ENCODE results near the gene NR2F2.

GRCh38 chr15:96292635-96293034 is 37.9 kb upstream of the NR2F2 start:
- TF ChIP-seq POLR2AphosphoS5 (IDR thresholded peaks at IDR 0.05; ENCODE audit: low read depth, low read length) (no peak), SIN3A (IDR thresholded peaks at IDR 0.05; ENCODE audit: borderline replicate concordance, insufficient read depth, low read length) (no peak), REST (IDR thresholded peaks at IDR 0.05; ENCODE audit: insufficient read depth in 1 of 2, low read depth in 2 of 2, low read length in 2 of 2) (no peak), TAF1 (IDR thresholded peaks at IDR 0.05; ENCODE audit: borderline replicate concordance, insufficient read depth, low read length) (no peak)

Data from PFSK-1 (cell line).